Suprapubic skin (tissue), 3 donors: Measurements from ENCODE around the gene UQCRQ.

Source experiments
- CTCF ChIP-seq, 2 donors: fragments of 200-600 bp in 1 of 2; fragments of 450-650 bp in 1 of 2; sonication (generic) in 1 of 2; IDR thresholded peaks; one replicate each; pipeline ENCODE4 v1.5.1; 2016 to 2019; ENCODE audit warnings: antibody characterized with exemption in 2 of 2, mild to moderate bottlenecking in 1 of 2, moderate library complexity in 1 of 2
- EP300 ChIP-seq: sonication (generic); formaldehyde crosslinking; IDR thresholded peaks from one replicate; pipeline ENCODE4 v1.6.1; 2017; ENCODE audit warnings: antibody characterized with exemption
- POLR2A ChIP-seq, 2 donors: fragments of 450-650 bp; IDR thresholded peaks; one replicate each; pipeline ENCODE4 v1.6.1; 2017; ENCODE audit warnings: antibody characterized with exemption in 2 of 2, mild to moderate bottlenecking in 2 of 2, moderate library complexity in 2 of 2

DNA sequence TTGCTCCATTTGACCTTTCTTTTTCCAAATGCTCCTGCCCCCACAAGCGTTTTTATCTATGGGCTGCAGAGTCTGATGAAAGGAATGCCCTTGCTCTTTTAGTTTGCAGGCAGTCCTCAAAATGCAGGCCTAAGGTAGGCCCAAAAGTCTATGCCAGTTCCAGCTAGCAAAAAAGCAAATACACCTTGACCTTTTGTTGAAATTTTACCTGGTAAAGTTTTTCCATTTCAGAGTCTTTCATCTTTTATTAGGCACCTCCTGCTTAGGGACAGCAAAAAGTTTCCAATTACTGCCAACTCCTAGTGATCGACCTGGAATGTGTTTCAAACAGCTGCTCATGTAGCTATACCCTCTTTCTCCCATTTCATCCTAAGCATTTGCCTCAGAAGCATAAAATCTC, 4.4 kb downstream of the UQCRQ start:
- TF ChIP-seq CTCF (IDR thresholded peaks at IDR 0.05) (no peak), POLR2A (IDR thresholded peaks at IDR 0.05) (no peak), EP300 (no peak)
